Panc1 (cell line): ENCODE data around the gene MYADML2. TPM values are rescaled to one million over a fixed set of nuclear protein-coding genes. Genes with fewer than 3 reads are reported as not detected.
A peak's percentile ranks its signal among the peaks of the same experiment; 100 is the strongest.

Experiments used
- ATAC-seq: fragments of 200-7000 bp; cut with Tn5 transposase; 2 replicates; pipeline ENCODE4 v1.9.1; 2020; ENCODE audit warnings: mild to moderate bottlenecking, moderate library complexity
- BruUV-seq: library from RNA; stranded (reverse); fragments of 400-500 nt; replicated peaks from 2 replicates; lab custom pipeline; 2021; lab: Mats Ljungman, UMichigan
- CTCF ChIA-PET: fragments of 300-600 bp; sonication (Branson Sonifier 250); formaldehyde crosslinking; loops from one replicate; lab custom pipeline; 2022; ENCODE audit warnings: antibody characterized with exemption; lab: Charles Lee
- POLR2A ChIA-PET: fragments of 300-600 bp; sonication (Branson Sonifier 250); formaldehyde crosslinking; loops from one replicate; lab custom pipeline; 2022; ENCODE audit warnings: antibody characterized with exemption; lab: Charles Lee
- DNase-seq: peaks from one replicate; pipeline ENCODE4 v3.0.0-alpha.2; 2010; ENCODE audit warnings: low read depth, low spot score
- H3K27ac ChIP-seq: 2 replicates; pipeline ENCODE4 v1.5.1; 2011; ENCODE audit warnings: mild to moderate bottlenecking, low read length, inconsistent platforms
- H3K27me3 ChIP-seq: fragments of 200-500 bp; sonication (Bioruptor generic); 2 replicates; pipeline ENCODE4 v1.6.0; 2014; ENCODE audit warnings: low read length, inconsistent platforms; ENCODE audit not compliant: control insufficient read depth, insufficient read depth
- H3K36me3 ChIP-seq: fragments of 200-500 bp; sonication (Bioruptor generic); 2 replicates; pipeline ENCODE4 v1.5.1; 2014; ENCODE audit warnings: inconsistent platforms, mild to moderate bottlenecking, low read length, moderate library complexity; ENCODE audit not compliant: control insufficient read depth, insufficient read depth
- H3K4me1 ChIP-seq: 2 replicates; pipeline ENCODE4 v1.5.1; 2011; ENCODE audit warnings: inconsistent platforms, mild to moderate bottlenecking, low read length, moderate library complexity; ENCODE audit not compliant: control insufficient read depth, insufficient read depth
- H3K4me3 ChIP-seq, 2 experiments: 2 replicates each; pipeline ENCODE4 v1.5.1; 2011 to 2012; ENCODE audit warnings: low read depth in 2 of 2, low read length in 2 of 2, mild to moderate bottlenecking in 2 of 2, inconsistent platforms in 1 of 2, moderate library complexity in 1 of 2
- H3K9me3 ChIP-seq: fragments of 200-500 bp; sonication (Bioruptor generic); 2 replicates; pipeline ENCODE4 v1.5.1; 2014; ENCODE audit warnings: low read depth, mild to moderate bottlenecking, inconsistent platforms, low read length, moderate library complexity; ENCODE audit not compliant: control insufficient read depth, insufficient read depth
- CTCF ChIP-seq: fragments of 450-650 bp; IDR thresholded peaks from 2 replicates; pipeline ENCODE4 v1.5.1; 2017; ENCODE audit warnings: mild to moderate bottlenecking
- POLR2AphosphoS5 ChIP-seq: IDR thresholded peaks from 2 replicates; pipeline ENCODE4 v1.6.1; 2012; ENCODE audit warnings: mild to moderate bottlenecking, low read depth, low read length, moderate library complexity
- SIN3A ChIP-seq: IDR thresholded peaks from 2 replicates; pipeline ENCODE4 v1.6.1; 2012; ENCODE audit warnings: low read depth, mild to moderate bottlenecking, low read length, moderate library complexity, borderline replicate concordance; ENCODE audit not compliant: insufficient read depth
- TCF7L2 ChIP-seq: IDR thresholded peaks from 2 replicates; pipeline ENCODE4 v1.6.1; 2011; ENCODE audit warnings: mild to moderate bottlenecking, low read depth, low read length, inconsistent platforms
- in situ Hi-C: cut with HindIII; loops from 2 replicates; pipeline ENCODE4 v1.10.0; 2016; ENCODE audit warnings: low sequenced_read_pairs, low pct_unique_long_range_greater_than_20kb
- intact Hi-C: fragments of 100-400 bp; cut with micrococcal nuclease; formaldehyde crosslinking; loops from one replicate; pipeline ENCODE4 v1.10.0; 2022; ENCODE audit not compliant: unreplicated experiment
- total RNA-seq: library from RNA; stranded (reverse); gene quantifications from one replicate; pipeline ENCODE4 v1.2.1, GENCODE V29; 2021; ENCODE audit not compliant: unreplicated experiment
- TF ChIP-seq, protein P1 (sequence below), 2 experiments: IDR thresholded peaks; 2 replicates each; pipeline ENCODE4 v1.6.1; 2011 to 2012; ENCODE audit warnings: low read depth in 2 of 2, control low read depth in 1 of 2, low read length in 1 of 2, mild to moderate bottlenecking in 1 of 2, moderate library complexity in 1 of 2; ENCODE audit not compliant: insufficient read depth in 1 of 2

The MYADML2 gene
- total RNA-seq, 1 experiment from 2014 or later: not detected

- peak; percentile 72 for ATAC-seq
- POLR2A ChIA-PET: interaction anchor here (0.7 to 0.8 kb wide), 2 partner anchors 11 to 32 kb away, joined by 3 read pairs; no protein-coding TSS in a partner anchor
- Histone ChIP-seq H3K27me3 (no peaks in the 10 kb centered on the region), H3K27ac (peak overlapping the region; percentile 73), H3K9me3 (no peaks in the 10 kb centered on the region), H3K36me3 (no peaks in the 10 kb centered on the region), H3K4me1 (peaks cover 27% of the 10 kb centered on the region), H3K4me3 (no peak overlapping the region)
- peak; percentile 83 for DNase-seq
- in situ Hi-C loops (no loop called here), intact Hi-C loops (no loop called here)
- CTCF ChIA-PET: no interaction called here
- no TSS peak for BruUV-seq
- TF ChIP-seq TCF7L2 (no peak), SIN3A (no peak), POLR2AphosphoS5 (no peak), CTCF (no peak)
- TF ChIP-seq, protein P1, sequence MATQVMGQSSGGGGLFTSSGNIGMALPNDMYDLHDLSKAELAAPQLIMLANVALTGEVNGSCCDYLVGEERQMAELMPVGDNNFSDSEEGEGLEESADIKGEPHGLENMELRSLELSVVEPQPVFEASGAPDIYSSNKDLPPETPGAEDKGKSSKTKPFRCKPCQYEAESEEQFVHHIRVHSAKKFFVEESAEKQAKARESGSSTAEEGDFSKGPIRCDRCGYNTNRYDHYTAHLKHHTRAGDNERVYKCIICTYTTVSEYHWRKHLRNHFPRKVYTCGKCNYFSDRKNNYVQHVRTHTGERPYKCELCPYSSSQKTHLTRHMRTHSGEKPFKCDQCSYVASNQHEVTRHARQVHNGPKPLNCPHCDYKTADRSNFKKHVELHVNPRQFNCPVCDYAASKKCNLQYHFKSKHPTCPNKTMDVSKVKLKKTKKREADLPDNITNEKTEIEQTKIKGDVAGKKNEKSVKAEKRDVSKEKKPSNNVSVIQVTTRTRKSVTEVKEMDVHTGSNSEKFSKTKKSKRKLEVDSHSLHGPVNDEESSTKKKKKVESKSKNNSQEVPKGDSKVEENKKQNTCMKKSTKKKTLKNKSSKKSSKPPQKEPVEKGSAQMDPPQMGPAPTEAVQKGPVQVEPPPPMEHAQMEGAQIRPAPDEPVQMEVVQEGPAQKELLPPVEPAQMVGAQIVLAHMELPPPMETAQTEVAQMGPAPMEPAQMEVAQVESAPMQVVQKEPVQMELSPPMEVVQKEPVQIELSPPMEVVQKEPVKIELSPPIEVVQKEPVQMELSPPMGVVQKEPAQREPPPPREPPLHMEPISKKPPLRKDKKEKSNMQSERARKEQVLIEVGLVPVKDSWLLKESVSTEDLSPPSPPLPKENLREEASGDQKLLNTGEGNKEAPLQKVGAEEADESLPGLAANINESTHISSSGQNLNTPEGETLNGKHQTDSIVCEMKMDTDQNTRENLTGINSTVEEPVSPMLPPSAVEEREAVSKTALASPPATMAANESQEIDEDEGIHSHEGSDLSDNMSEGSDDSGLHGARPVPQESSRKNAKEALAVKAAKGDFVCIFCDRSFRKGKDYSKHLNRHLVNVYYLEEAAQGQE (IDR thresholded peaks at IDR 0.05; ENCODE audit: insufficient read depth in 1 of 2, low read depth in 2 of 2, low read length in 1 of 2): no peak
Measured at GRCh38 chr17:81898029-81898866, 48.8 kb downstream of the MYADML2 start.

DNA sequence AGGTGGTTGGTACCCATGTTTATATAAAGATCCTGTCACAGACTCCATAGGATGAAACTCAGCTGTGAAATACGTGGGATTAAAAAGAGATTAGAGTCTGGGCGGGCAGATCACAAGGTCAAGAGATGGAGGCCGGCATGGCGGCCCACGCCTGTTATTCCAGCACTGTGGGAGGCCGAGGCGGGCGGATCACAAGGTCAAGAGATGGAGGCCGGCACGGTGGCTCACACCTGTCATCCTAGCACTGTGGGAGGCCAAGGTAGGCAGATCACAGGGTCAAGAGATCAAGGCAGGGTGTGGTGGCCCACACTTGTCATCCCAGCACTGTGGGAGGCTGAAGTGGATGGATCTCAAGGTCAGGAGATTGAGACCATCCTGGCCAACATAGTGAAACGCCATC lies 51.6 kb downstream of the MYADML2 start:
- intact Hi-C loops: no loop called here
- DNase-seq (no peak), ATAC-seq (no peak)
- ChIA-PET CTCF (no interaction called here), POLR2A (interaction anchor here (0.6 kb wide), 1 partner anchor 29 kb away, joined by 4 read pairs; no protein-coding TSS in a partner anchor)
- no peak overlapping the region for H3K4me3 ChIP-seq
- in situ Hi-C loops: no loop called here
- peaks cover 4% of the 10 kb centered on the region; the same call in 1 of the 2 replicates for H3K36me3 ChIP-seq
- no peaks in the 10 kb centered on the region for H3K9me3 ChIP-seq
- H3K4me1 ChIP-seq: peaks cover 21% of the 10 kb centered on the region
- no TSS peak for BruUV-seq
- H3K27me3 ChIP-seq: no peaks in the 10 kb centered on the region
- no peak overlapping the region for H3K27ac ChIP-seq
- TF ChIP-seq POLR2AphosphoS5 (no peak), TCF7L2 (no peak), CTCF (no peak), SIN3A (no peak)
- TF ChIP-seq, protein P1 (IDR thresholded peaks at IDR 0.05; ENCODE audit: insufficient read depth in 1 of 2, low read depth in 2 of 2, low read length in 1 of 2): no peak
